H4 (cell line): Measurements from ENCODE around the gene F10. TPM values are rescaled to one million over a fixed set of nuclear protein-coding genes. Genes with fewer than 3 reads are reported as not detected.

ENCODE experiments used
- DNase-seq: peaks from one replicate; pipeline ENCODE4 v3.0.0-alpha.2; 2015; ENCODE audit warnings: low spot score
- total RNA-seq: library from RNA; depleted of rRNA; stranded (reverse); fragments of >200 nt; shearing (Covaris generic); gene quantifications from 2 replicates; pipeline ENCODE4 v1.2.3, GENCODE V29; 2014

F10 gene
- total RNA-seq, 1 experiment from 2014 or later = not detected

DNA sequence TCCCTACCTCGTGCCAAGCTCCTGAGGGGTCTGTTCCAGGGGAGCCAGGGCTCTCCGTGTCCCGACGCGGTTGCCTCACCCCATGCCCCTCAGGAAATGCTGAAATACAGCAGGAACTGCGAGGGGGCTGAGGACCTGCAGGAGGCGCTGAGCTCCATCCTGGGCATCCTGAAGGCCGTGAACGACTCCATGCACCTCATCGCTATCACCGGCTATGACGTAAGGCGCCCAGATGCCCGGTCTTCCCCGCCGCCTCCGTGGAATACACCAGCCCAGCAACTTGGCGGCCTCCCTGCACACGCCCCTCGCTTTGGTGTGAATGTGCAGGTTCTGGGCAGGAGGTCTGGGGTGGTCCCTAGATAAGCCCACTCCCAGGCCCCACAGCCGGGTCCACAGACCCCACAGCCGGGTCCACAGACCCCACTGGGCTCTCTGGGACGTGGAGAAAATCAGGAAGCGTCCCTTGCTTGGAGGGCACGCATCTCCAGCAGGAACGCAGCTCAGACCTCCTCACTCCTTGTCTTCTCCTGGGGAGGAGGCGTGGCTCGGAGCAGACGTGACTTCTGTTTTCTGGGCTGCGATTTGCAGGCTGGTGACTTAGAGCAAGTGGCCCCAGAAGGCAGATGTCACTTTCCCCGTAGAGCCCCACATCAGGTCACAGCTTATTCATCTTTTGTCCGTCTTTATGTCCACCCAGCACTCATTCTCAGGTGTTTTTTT is 36.4 kb upstream of the F10 start:
- DNase-seq = no peak

DNA sequence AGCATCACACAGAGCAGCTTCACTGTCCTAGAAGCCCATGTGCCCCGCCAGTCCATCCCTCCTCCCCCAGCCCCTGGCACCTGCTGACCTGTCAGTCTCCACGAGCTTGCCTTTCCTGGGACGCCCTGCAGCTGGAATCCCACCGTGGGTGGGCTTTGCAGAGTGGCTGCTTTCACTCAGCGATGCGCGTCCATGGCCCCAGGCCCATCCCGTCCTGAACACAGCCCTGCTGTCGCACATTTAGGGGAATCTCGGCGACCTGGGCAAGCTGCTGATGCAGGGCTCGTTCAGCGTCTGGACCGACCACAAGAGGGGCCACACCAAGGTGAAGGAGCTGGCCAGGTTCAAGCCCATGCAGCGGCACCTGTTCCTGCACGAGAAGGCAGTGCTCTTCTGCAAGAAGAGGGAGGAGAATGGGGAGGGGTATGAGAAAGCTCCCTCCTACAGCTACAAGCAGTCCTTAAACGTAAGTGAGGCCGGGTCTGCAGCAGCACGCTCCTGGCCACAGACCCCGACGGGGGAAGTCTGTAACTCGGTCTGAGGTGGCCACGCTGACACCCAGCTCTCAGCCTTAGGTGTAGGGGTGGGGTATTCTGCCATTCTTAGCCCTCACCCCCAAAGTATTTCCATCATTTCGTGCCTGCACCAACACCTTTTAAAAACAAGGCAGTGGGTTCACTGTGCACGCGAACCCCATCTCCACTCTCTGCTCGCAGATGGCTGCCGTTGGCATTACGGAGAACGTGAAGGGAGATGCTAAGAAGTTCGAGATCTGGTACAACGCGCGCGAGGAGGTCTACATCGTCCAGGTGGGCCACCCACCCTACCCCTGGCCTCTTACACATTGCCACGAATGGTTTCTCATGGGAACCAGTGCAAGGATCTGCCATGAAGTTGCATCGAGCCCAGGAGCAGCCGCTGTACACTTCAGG is 35.3 kb upstream of the F10 start:
- no peak for DNase-seq

DNA sequence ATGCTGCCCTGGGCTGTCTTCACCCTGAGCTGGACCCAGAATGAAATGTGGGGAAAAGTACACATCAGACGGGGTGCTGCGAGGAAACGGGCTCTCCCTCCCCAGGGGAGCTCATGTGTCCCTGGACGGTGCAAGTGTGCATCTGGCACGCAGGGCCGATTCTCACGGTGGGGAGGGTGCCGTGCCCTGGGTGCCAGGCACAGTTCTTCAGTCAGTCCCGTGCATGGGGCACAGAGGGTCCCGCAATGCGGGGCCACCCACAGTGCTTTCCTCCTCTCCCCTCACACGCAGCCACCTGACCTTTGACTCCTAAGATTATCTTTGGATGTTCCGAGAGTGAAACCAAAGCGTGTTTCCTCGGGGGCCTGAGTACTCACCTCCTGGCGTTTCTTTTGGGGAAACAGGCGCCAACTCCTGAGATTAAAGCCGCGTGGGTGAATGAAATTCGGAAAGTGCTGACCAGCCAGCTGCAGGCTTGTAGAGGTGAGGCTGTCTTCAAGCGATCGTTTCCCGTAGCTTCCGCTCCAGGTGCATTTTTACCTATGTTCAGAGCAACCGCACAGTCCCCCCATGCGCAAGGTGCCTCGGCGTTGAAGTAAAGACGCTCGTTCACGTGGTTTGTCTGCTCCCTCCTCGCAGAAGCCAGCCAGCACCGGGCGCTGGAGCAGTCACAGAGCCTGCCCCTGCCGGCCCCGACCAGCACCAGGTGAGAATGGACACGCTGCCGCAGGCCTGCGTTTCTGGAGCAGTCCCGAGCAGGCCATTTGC is 34.5 kb upstream of the F10 start:
- no peak for DNase-seq

DNA sequence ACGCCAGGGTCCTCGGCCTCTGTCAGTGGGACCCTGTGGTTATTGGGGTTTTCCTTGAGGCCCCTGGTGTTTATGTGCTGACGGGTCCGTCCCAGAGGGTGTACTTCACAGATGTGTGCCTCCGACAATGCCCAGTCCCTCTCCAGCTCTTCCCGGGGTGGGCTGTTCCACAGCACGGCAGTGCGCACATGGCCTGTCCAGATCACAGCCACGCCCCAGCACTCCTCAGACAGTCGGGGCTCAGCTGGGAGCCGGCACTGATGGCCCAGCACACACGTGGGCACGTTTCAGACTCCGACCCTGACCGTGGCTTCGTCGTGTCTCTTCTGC is 33.9 kb upstream of the F10 start:
- no peak for DNase-seq

DNA sequence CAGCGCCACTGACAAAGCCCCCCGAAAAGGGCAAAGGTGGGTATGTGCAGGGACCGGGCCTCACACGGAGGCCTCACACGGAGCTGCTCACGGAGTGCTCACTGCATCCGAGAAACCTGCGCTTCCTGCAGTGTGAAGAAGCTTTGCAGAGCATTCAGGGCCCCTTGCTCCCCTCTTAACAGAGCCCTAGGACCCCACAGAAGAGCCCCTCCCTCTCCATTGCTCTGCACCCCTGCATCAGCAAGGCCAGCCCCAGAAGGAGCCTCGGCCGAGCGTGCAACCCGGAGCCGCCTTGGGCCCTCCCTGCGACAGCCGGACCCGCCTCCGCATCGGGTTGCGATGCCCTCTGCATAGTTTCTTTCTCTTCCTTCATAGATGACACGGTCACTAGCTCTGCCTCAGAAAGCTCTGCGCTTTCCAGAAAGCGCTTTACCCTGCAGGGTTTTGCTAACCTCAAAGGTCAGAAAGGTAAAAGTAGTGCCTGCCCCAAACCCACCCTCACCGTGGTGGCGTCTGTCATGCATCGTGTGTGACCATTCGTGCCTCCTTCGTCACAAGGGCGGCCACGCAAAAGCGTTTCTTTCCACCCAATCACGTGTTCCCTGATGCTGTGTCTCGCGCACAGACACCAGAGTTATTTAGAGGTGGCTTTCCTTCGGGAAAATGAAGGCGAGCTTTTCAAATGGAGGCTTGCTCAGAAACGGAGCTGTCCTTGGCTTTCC is 32.7 kb upstream of the F10 start:
- no peak for DNase-seq

- DNase-seq = no peak
Measured at GRCh38 chr13:113090415-113090770, 32.2 kb upstream of the F10 start.

DNA sequence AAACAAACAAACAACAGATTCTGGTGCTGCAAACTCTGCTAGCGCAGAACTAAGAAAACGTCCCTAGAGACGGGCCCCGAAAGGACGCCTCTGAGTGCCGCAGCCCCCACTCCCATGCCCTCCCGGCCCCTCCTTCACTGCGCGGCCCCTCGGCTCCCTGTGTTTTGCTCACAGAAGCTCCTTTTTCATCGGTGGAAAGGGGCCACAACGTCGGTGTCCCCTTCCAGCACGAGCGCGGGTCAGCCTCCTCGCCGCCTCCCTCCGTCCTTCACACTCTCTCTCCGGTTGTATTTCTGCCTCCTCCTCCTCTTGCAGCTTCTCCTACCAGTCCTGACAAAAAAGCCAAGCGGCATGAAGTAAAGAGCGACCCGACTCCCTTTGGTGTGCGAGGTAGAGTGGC is 31.8 kb upstream of the F10 start:
- DNase-seq = no peak

DNA sequence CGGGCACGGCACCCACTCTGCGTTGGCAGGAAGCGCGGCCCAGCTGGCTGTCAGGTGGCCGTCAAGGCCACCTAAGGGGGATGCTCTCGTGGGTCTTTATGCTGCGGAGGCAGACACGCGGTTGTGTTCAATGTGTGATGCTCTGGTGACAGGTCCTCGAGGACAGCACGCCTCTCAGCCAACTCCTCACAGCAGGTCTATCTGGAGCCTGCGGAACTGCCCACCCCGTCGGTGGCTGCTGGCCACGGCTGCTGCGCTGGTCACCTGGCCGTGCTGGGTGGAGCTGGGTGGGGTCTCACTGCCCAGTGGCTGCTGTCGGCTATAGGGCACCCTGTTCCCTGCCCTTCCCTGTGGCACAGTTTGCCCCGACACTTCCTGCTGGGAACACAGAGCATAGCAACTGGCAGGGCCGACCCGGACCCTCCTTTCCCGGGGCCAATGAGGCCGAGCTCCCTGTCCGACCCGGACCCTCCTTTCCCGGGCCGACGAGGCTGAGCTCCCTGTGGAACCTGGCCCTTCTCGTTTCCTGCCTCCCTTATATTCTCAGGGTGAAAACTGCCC is 31.3 kb upstream of the F10 start:
- no peak for DNase-seq

GRCh38 chr13:113091891-113092775 is 30.5 kb upstream of the F10 start:
- no peak for DNase-seq

DNA sequence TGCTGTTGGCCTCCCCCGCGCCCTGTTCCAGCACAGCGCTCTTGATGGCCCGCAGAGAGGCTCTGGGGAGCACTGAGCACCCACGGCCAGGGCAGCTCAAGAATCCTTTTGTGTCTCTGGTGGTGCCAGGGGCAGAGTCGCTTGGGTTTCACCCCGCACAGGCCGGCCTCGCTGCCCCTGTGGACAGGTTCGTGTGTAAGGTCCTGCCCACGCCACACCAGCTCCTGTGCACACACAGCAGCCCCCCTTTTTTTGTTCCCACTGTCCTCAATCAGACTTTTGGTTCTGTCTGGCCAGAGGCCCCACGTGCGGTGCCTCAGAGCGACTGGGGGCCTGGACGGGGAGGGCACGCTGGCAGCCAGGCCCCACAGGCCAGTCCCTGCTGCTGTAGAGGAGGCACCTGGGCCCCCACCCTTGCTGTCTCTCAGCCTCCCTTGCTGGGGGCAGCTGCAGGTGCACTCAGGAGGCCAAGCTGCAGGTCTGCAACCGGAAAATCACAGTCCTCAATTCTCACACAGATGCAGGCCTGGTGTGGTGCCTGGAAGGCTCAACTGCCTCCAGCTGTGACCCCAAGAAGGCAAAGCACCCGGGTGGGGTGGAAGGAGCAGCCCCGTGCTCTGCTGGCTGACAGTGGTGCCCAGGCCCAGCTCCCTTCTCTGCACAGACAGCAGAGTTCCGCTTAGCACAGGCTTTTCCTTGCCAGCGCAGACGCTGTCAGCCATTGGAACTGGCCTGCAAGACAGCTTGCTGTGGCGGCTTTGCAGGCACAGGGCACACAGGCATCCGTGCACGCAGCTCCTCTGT is 29.6 kb upstream of the F10 start:
- DNase-seq = no peak

DNA sequence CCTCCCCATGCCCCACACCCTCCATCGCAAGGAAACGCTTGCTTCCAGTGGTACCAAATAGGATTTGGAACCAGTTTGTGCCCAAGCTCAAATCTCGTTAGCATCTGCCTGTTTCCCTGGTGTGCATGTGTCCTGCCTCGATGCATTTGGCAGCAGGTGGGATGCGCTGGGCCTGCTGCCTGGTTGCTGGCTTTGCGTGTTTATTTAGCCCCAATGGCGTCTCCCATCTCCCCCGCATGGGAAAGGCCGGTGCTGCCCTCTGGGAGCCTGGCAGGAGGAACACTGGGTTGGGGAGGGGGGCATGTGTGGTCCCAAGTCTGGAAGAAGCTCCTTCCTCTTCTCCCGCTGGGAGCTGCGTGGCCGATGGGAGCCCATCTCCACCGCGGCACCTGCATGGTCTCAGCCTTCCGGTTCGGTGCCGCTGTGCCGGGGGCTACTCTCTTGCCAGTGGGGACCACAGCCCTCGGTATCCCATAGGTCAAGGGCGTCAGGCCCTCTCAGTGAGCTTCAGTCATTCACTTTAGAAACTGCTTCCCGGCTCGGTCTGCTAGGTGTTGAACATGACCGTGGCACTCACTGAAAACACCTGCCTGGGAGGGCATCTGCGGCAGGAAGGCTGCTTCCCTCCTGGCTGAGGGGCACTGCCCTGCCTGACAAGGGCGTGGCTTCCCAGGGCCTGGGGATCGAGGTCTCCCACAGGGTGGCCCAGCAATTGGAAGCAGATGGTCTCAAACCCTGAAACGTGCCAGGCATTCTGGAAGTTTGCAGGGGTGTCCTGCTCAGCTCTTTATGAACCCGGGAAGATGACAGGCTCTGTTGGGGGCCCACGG is 28.8 kb upstream of the F10 start:
- no peak for DNase-seq

- no peak for DNase-seq
Measured at GRCh38 chr13:113094410-113094800, 28.2 kb upstream of the F10 start.

GRCh38 chr13:113095146-113096051 is 27.2 kb upstream of the F10 start:
- DNase-seq = no peak

DNA sequence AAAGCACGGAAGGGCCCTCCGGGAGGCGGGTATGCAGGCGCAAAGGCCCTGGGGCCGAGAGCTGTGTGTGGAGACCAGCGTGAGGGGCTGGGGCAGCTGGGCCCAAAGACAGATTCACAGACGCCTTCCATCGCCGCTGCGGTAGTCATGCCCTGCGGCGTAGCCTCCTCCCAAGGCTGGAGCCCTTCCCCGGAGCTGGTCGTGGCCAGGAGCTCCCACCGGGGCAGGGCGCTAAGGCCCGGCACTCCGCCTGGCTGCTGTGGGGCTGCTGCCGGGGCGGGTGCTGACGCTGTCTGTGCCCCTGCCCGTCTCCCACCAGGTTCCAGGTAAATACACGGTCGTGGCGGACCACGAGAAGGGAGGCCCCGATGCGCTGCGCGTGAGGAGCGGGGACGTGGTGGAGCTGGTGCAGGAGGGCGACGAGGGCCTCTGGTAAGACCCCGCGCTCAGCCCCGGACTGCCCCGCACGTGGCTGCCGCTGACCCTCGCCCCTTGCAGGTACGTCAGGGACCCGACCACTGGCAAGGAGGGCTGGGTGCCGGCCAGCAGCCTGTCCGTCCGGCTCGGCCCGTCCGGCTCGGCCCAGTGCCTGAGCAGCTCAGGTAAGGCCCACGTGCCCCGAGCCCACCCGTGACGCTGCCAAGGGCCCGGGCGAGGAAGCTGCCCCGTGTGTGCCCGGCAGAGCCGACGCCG is 26.4 kb upstream of the F10 start:
- no peak for DNase-seq

DNA sequence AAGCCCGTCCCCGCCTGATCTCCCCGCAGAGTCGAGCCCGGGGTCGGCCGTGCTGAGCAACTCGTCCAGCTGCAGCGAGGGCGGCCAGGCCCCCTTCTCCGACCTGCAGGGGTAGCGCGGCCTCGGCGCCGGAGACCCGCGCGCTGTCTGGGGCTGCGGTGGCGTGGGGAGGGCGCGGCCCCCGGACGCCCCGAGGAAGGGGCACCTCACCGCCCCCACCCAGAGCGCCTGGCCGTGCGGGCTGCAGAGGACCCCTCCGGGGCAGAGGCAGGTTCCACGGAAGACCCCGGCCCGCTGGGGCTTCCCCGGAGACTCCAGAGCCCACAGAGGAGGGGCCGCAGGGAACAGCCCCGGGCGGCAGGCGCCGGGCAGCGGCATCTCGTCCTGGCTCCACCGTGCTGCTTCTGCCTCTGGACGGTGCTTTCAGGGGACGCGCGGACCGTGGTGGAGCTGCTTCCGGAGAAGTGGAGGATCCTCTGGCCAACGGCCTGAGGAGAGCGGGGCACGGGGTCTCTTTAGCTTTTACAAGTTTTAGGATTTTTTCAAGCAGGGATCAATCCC is 25.8 kb upstream of the F10 start:
- no peak for DNase-seq

DNA sequence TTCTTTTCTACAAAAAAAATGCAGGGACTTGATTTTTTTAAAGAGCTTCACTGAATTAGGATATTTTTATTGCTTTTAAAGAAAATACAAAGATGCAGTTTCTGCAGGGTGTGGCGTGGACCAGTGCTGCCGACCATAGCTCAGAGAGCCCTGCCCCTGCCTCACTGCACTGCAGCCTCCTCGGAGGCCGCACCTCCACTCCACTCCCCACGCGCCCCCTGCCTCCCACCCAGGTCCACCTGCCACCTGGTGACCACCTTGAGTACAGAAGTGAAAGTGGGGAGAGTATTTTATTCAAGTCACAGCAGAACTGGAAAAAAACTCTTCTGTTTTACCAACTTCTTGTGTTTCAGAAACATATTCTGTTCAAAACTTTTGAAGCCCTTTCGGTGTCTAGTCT is 24.9 kb upstream of the F10 start:
- no peak for DNase-seq
